Left kidney (tissue), 8 donors: Measurements from ENCODE around the gene ZNF692. TPM values are rescaled to one million over a fixed set of nuclear protein-coding genes. Genes with fewer than 3 reads are reported as not detected.
"Not testable (repeated sequence)": the region's sequence is repeated elsewhere in the genome, so short reads cannot be mapped to it uniquely, and the experiment has no call there.

Experiments used
- DNase-seq: peaks from one replicate; pipeline ENCODE4 v3.0.0-alpha.2; 2013
- long read RNA-seq, 8 donors: transcript quantifications; one replicate each; lab custom pipeline, GENCODE V29; 2026
- polyA plus RNA-seq: library from polyadenylated mRNA; unstranded; fragments of 120-200 nt; gene quantifications from one replicate; pipeline ENCODE4 v1.2.1, GENCODE V29; 2013; ENCODE audit not compliant: insufficient read length

ZNF692 gene
- 49.7 TPM for polyA plus RNA-seq
- long read RNA-seq, donor 1, partial matches to known transcripts = 0 of 4 reads
- long read RNA-seq, donor 1, other reads (novel, unspliced or antisense) = 0 of 4 reads
- long read RNA-seq, donor 2, transcript ZNF692-205 (3 exons, 827 nt) = major isoform, 5 of 10 reads
- long read RNA-seq, donor 2, partial matches to known transcripts = 0 of 10 reads
- long read RNA-seq, donor 2, other reads (novel, unspliced or antisense) = 0 of 10 reads
- long read RNA-seq, donor 3, partial matches to known transcripts = 0 of 5 reads
- long read RNA-seq, donor 3, other reads (novel, unspliced or antisense) = 0 of 5 reads
- long read RNA-seq, donor 4 = 0 reads
- long read RNA-seq, donor 5, partial matches to known transcripts = 0 of 7 reads
- long read RNA-seq, donor 5, other reads (novel, unspliced or antisense) = 0 of 7 reads
- long read RNA-seq, donor 6, partial matches to known transcripts = 0 of 3 reads
- long read RNA-seq, donor 6, other reads (novel, unspliced or antisense) = 0 of 3 reads
- long read RNA-seq, donor 7, partial matches to known transcripts = 0 of 14 reads
- long read RNA-seq, donor 7, other reads (novel, unspliced or antisense) = 0 of 14 reads
- long read RNA-seq, donor 8, partial matches to known transcripts = 0 of 2 reads
- long read RNA-seq, donor 8, other reads (novel, unspliced or antisense) = 0 of 2 reads

- peak; percentile 96 for DNase-seq
These were observed at the start of gene ZNF692 for GRCh38 chr1:248858891-248859889. TSS of gene ZNF692 (minus strand) at chr1:248859085. CDS start at chr1:248858309, 776 bp downstream.

GRCh38 chr1:248906753-248907661 lies 48.1 kb upstream of the ZNF692 start:
- no peak for DNase-seq

GRCh38 chr1:248906009-248906752 lies 47.3 kb upstream of the ZNF692 start, which contains the start of gene PGBD2:
TSS of gene PGBD2 (plus strand) at chr1:248906235. CDS start at chr1:248913863, 7,628 bp downstream.
- peak; percentile 92 for DNase-seq

GRCh38 chr1:248905662-248906008 lies 46.8 kb upstream of the ZNF692 start:
- no peak for DNase-seq

- DNase-seq = no peak
These were observed 45.7 kb upstream of the ZNF692 start for GRCh38 chr1:248904437-248905216.

- DNase-seq = no peak
These were observed 42.7 kb upstream of the ZNF692 start for GRCh38 chr1:248901578-248901977.

GRCh38 chr1:248900637-248901036 lies 41.8 kb upstream of the ZNF692 start:
- no peak for DNase-seq

GRCh38 chr1:248897412-248898337 lies 38.8 kb upstream of the ZNF692 start:
- no peak for DNase-seq

GRCh38 chr1:248894837-248895236 lies 36.0 kb upstream of the ZNF692 start:
- DNase-seq = no peak

GRCh38 chr1:248892590-248892989 lies 33.7 kb upstream of the ZNF692 start:
- no peak for DNase-seq

GRCh38 chr1:248891758-248892157 lies 32.9 kb upstream of the ZNF692 start:
- no peak for DNase-seq

GRCh38 chr1:248890549-248891498 lies 31.9 kb upstream of the ZNF692 start:
- no peak for DNase-seq

GRCh38 chr1:248889914-248890243 lies 31.0 kb upstream of the ZNF692 start:
- not testable (repeated sequence) for DNase-seq

GRCh38 chr1:248886237-248886895 lies 27.5 kb upstream of the ZNF692 start:
- no peak for DNase-seq

- DNase-seq = no peak
These were observed 26.8 kb upstream of the ZNF692 start for GRCh38 chr1:248885646-248886045.

GRCh38 chr1:248884632-248885295 lies 25.9 kb upstream of the ZNF692 start:
- DNase-seq = no peak
